GM12891 (cell line): ENCODE results near the gene HOXD13.

Experiments used
- DNase-seq: peaks from one replicate; pipeline ENCODE4 v3.0.0; 2011; ENCODE audit warnings: low spot score; ENCODE audit not compliant: insufficient read length
- FAIRE-seq: peaks from 2 replicates; lab custom pipeline; 2011; peaks lifted over from hg19 to GRCh38; lab: Jason Lieb, UNC
- PAX5 ChIP-seq: IDR thresholded peaks from 2 replicates; pipeline ENCODE4 v1.6.1; 2011; ENCODE audit warnings: low read length, moderate library complexity, mild to moderate bottlenecking; ENCODE audit not compliant: insufficient read depth, severe bottlenecking
- POLR2A ChIP-seq: IDR thresholded peaks from 2 replicates; pipeline ENCODE4 v1.6.1; 2011; ENCODE audit warnings: low read depth, low read length, control low read depth
- POLR2AphosphoS5 ChIP-seq: IDR thresholded peaks from 2 replicates; pipeline ENCODE4 v1.6.1; 2011; ENCODE audit warnings: low read depth, low read length, control low read depth
- POU2F2 ChIP-seq: IDR thresholded peaks from 2 replicates; pipeline ENCODE4 v1.6.1; 2011; ENCODE audit warnings: low read depth, mild to moderate bottlenecking, control low read depth, low read length, moderate library complexity
- SPI1 ChIP-seq: IDR thresholded peaks from 2 replicates; pipeline ENCODE4 v1.6.1; 2011; ENCODE audit warnings: low read depth, low read length, control low read depth
- TAF1 ChIP-seq: IDR thresholded peaks from 2 replicates; pipeline ENCODE4 v1.6.1; 2011; ENCODE audit warnings: low read depth, low read length, control low read depth

Gene HOXD13

DNA sequence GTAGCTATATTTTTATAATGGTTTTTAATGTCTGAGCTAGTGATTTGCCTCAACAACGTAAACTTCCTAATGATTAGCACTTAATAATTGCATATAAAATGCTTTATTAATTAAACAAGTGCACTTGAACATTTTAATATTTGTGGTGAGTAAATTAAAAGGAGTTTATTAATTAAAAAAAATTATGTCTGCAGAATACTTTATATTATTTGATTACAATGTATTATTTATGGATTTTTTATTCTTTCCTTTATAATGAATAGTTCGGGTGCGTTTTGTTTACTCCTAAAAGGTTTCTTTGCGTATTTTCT is 39.3 kb downstream of the HOXD13 start:
- DNase-seq, result no peak
- TF ChIP-seq POU2F2 (no peak), POLR2AphosphoS5 (no peak)
- FAIRE-seq, result no peak

GRCh38 chr2:176132205-176133171 is 40.0 kb downstream of the HOXD13 start:
- FAIRE-seq (no peak), DNase-seq (no peak)
- TF ChIP-seq SPI1, result no peak
- no peak for TF ChIP-seq POLR2AphosphoS5
- no peak for TF ChIP-seq POU2F2
- TF ChIP-seq TAF1, result no peak
- TF ChIP-seq PAX5, result no peak
- no peak for TF ChIP-seq POLR2A

GRCh38 chr2:176133389-176133788 is 40.9 kb downstream of the HOXD13 start:
- no peak for FAIRE-seq
- DNase-seq, result no peak
- no peak for TF ChIP-seq PAX5
- TF ChIP-seq POU2F2, result no peak
- no peak for TF ChIP-seq SPI1
- no peak for TF ChIP-seq POLR2A
- no peak for TF ChIP-seq TAF1
- no peak for TF ChIP-seq POLR2AphosphoS5

- no peak for DNase-seq
- no peak for TF ChIP-seq TAF1
- TF ChIP-seq SPI1, result no peak
- no peak for TF ChIP-seq POLR2A
- no peak for TF ChIP-seq POU2F2
- TF ChIP-seq POLR2AphosphoS5, result no peak
- no peak for TF ChIP-seq PAX5
- no peak for FAIRE-seq
Measured at GRCh38 chr2:176134035-176134434, 41.5 kb downstream of the HOXD13 start.

DNA sequence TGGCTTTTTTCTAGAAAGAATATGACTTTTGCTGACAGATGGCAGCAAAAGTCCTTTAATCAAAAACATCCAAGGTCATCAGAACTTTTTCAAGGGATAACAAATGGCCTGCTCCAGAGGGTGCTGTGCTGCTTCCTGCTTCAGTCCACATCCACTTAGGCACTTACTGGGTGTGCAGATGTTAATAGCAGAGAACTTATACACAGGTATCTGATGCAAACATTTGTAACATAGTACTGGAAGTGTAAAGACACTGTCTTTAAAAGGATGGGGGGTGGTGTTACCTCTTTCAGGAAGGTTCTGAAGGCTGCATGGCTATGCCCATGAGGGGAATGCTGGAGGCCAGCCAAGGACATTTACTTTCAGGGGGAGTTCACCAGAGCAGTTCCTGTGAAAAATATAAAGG is 42.5 kb downstream of the HOXD13 start:
- FAIRE-seq, result no peak
- TF ChIP-seq TAF1 (no peak), POU2F2 (no peak), POLR2A (no peak), SPI1 (no peak), PAX5 (no peak), POLR2AphosphoS5 (no peak)
- no peak for DNase-seq

GRCh38 chr2:176136374-176137251 is 44.1 kb downstream of the HOXD13 start:
- TF ChIP-seq POLR2A, result no peak
- TF ChIP-seq POLR2AphosphoS5, result no peak
- TF ChIP-seq SPI1, result no peak
- TF ChIP-seq POU2F2, result no peak
- no peak for TF ChIP-seq PAX5
- TF ChIP-seq TAF1, result no peak
- DNase-seq, result no peak
- no peak for FAIRE-seq

DNA sequence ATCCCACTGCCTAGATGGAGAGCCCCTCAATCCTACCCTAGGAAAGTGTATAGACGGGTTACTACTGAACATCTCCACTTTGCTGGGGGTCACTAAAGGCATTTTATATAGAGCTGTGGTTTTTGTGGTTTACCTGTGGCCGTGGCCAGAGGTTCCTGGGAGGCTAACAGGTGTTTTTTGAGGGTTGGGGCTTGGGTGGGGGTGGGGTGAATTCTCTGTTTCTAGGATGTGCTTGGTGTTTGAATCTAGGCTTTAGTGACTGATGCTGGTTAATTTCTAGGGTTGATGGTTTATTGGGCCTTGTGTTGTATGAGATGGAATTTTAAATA is 44.7 kb downstream of the HOXD13 start:
- DNase-seq (no peak), FAIRE-seq (no peak)
- TF ChIP-seq PAX5 (no peak), SPI1 (no peak), TAF1 (no peak), POLR2AphosphoS5 (no peak), POLR2A (no peak), POU2F2 (no peak)

GRCh38 chr2:176137906-176138305 is 45.4 kb downstream of the HOXD13 start:
- DNase-seq (no peak), FAIRE-seq (no peak)
- TF ChIP-seq PAX5, result no peak
- TF ChIP-seq POLR2A, result no peak
- no peak for TF ChIP-seq TAF1
- no peak for TF ChIP-seq POU2F2
- no peak for TF ChIP-seq POLR2AphosphoS5
- TF ChIP-seq SPI1, result no peak

GRCh38 chr2:176138526-176138922 is 46.0 kb downstream of the HOXD13 start:
- FAIRE-seq (no peak), DNase-seq (no peak)
- TF ChIP-seq POU2F2 (no peak), POLR2A (no peak), TAF1 (no peak), POLR2AphosphoS5 (no peak), PAX5 (no peak), SPI1 (no peak)
